Fibroblast of the aortic adventitia (primary cell): ENCODE measurements around the gene ENOX2. TPM values are rescaled to one million over a fixed set of nuclear protein-coding genes. Genes with fewer than 3 reads are reported as not detected.
"Not testable (repeated sequence)": the region's sequence is repeated elsewhere in the genome, so short reads cannot be mapped to it uniquely, and the experiment has no call there.

ENCODE experiments used
- DNase-seq: peaks from one replicate; pipeline ENCODE4 v3.0.0-alpha.2; 2010; ENCODE audit warnings: low read depth
- H3K4me3 ChIP-seq: 2 replicates; pipeline ENCODE4 v1.5.1; 2011; ENCODE audit warnings: low read depth, mild to moderate bottlenecking, control low read depth, low read length, moderate library complexity
- CTCF ChIP-seq: IDR thresholded peaks from 2 replicates; pipeline ENCODE4 v1.5.1; 2011; ENCODE audit warnings: mild to moderate bottlenecking, low read length, control low read depth, inconsistent platforms; ENCODE audit not compliant: insufficient read depth
- total RNA-seq: library from RNA; depleted of rRNA; stranded (reverse); fragments of >200 nt; gene quantifications from 2 replicates; pipeline ENCODE4 v1.2.3, GENCODE V29; 2012; ENCODE audit warnings: low replicate concordance

The ENOX2 gene
- total RNA-seq, 1 donor = 13.2 TPM

GRCh38 chrX:130718137-130718536 is 184.9 kb downstream of the ENOX2 start:
- no peak for TF ChIP-seq CTCF
- no peak overlapping the region for H3K4me3 ChIP-seq
- DNase-seq = no peak

DNA sequence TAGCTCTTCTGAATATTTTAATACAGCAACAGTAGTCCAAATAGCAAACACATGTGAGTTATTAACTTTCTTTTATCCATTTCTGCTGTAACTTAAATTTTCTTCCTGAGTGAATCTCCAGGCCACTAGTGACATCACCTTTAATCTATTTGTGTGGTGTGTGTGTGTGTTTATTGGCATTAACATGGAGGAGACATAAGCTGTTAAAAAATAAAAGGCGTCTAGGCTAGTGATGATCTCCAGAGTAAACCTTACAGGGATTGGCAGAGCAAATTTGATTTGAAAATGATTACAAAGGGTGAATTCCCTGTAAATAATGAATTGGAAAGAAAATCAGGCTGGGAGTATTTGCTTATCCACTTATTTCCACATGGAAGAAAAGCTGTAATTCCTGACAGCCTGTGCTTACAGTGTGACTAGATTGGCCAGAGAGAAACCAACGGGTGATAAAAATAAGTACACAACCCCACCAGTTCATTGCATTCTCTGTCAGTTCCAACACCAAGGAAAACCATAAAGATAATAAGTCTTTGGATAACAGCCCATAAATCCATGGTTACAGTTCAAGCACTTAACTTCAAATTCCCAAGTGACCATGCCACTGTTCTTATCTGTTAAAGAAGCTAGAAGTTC is 186.1 kb downstream of the ENOX2 start:
- H3K4me3 ChIP-seq = no peak overlapping the region
- DNase-seq = peak; percentile 44
- no peak for TF ChIP-seq CTCF

DNA sequence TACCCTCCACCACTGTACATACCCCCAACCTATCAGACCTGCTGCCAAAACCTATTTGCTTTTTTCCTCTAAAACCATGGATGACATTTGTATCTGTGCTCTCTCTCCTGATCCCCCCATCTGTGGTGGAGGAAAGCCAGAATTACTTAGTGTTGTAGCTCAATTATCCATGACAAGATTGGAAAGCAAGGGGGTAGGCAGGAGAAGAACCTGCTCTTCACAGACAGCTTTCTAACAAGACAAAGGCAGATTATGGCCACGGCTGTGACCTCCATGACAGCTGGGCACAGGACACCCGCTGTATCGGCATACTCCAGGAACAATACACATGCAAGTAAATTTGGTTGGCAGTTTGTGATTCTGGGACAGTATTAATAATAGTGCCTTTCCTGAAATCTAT is 186.7 kb downstream of the ENOX2 start:
- DNase-seq = no peak
- TF ChIP-seq CTCF = no peak

GRCh38 chrX:130715299-130715698 is 187.7 kb downstream of the ENOX2 start:
- no peak for TF ChIP-seq CTCF
- DNase-seq = peak; percentile 73

More for the DNA sequence above, 186.7 kb downstream of the ENOX2 start:
- H3K4me3 ChIP-seq = no peak overlapping the region

DNA sequence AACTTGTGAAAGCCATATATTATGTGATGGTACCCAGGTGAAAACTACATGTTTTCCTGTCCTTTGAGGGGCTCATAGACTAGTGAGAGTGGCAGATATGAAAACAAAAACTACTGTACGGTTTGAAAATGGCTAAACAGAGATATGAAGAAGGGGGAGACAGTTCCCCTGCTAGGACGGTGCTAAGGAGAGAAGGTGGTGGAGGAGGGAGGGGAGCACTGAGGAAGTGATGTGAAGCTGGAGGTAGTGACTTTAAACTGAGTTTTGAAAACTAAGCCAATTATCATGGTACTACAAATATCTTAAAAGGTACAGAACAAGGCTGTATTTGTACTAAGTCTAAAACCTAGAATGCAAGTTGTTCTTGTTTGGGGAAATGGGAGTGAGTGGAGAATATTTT is 188.3 kb downstream of the ENOX2 start:
- no peak for TF ChIP-seq CTCF
- DNase-seq = no peak
- H3K4me3 ChIP-seq = no peak overlapping the region

More at GRCh38 chrX:130715299-130715698, 187.7 kb downstream of the ENOX2 start:
- no peak overlapping the region for H3K4me3 ChIP-seq

GRCh38 chrX:130714135-130714534 is 188.9 kb downstream of the ENOX2 start:
- TF ChIP-seq CTCF = no peak
- DNase-seq = no peak
- no peak overlapping the region for H3K4me3 ChIP-seq

DNA sequence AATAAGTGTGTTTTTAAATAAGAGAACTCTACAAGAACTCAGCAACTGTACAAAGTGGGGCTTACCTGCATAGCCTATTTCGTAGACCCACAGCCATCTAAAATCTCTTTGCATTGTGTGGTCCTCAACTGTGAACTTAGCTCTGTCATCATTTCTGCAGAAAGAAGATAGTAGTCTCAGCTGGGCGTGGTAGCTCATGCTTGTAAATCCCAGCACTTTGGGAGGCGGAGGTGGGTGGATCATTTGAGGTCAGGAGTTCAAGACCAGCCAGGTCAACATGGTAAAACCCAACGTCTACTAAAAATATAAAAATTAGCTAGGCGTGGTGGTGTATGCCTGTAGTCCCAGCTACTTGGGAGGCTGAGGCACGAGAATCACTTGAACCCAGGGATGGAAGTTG is 193.8 kb downstream of the ENOX2 start:
- not testable (repeated sequence) for DNase-seq, H3K4me3 ChIP-seq
